HepG2 (cell line): ENCODE measurements around the gene ARMH3. TPM values are rescaled to one million over a fixed set of nuclear protein-coding genes. Genes with fewer than 3 reads are reported as not detected.

Experiments
- ATAC-seq: fragments of 200-7000 bp; cut with Tn5 transposase; 3 replicates; pipeline ENCODE4 v1.9.1; 2020; ENCODE audit warnings: mild to moderate bottlenecking, moderate library complexity
- BruUV-seq: library from RNA; stranded (reverse); fragments of 400-500 nt; replicated peaks from 2 replicates; lab custom pipeline; 2021; lab: Mats Ljungman, UMichigan
- CTCF ChIA-PET: fragments of 300-600 bp; formaldehyde crosslinking; extraction: SDS; loops from one replicate; lab custom pipeline; 2021; ENCODE audit warnings: low total read pairs, inconsistent platforms, low intra/inter-chr PET ratio; lab: Yijun Ruan, JAX
- POLR2A ChIA-PET: fragments of 350-600 bp; sonication (Branson Sonifier 250); formaldehyde crosslinking; loops from one replicate; lab custom pipeline; 2020; ENCODE audit warnings: antibody characterized with exemption, inconsistent platforms; lab: Yijun Ruan, JAX
- DNase-seq: peaks from one replicate; pipeline ENCODE4 v3.0.0-alpha.2; 2015; ENCODE audit warnings: low spot score
- FAIRE-seq: peaks from 3 replicates; lab custom pipeline; 2011; peaks lifted over from hg19 to GRCh38; lab: Jason Lieb, UNC
- H2AFZ ChIP-seq: one replicate; pipeline ENCODE4 v1.6.1; 2011; ENCODE audit warnings: low read length, inconsistent platforms
- H3K27ac ChIP-seq: fragments of 300-600 bp; 3 replicates; pipeline ENCODE4 v1.8.0; 2011; ENCODE audit warnings: mixed run types, mild to moderate bottlenecking, mixed read lengths, low read length, inconsistent platforms; ENCODE audit not compliant: insufficient read depth; ENCODE audit errors: extremely low read length
- H3K27me3 ChIP-seq, 2 experiments: fragments of 200-600 bp in 1 of 2; 2 replicates in 1 of 2; 3 replicates in 1 of 2; pipeline versions ENCODE4 v1.6.0 to v1.8.0; 2011; ENCODE audit warnings: low read length in 2 of 2, mild to moderate bottlenecking in 2 of 2, moderate library complexity in 2 of 2, inconsistent platforms in 1 of 2; ENCODE audit not compliant: insufficient read depth in 2 of 2, control insufficient read depth in 1 of 2
- H3K36me3 ChIP-seq, 2 experiments: fragments of 200-600 bp in 1 of 2; replicated peaks in 1 of 2; 2 replicates in 1 of 2; 3 replicates in 1 of 2; pipeline versions ENCODE4 v1.5.1 to v1.8.0; 2011; ENCODE audit warnings: low read length in 2 of 2, inconsistent platforms in 1 of 2; ENCODE audit not compliant: insufficient read depth in 2 of 2, control insufficient read depth in 1 of 2
- H3K4me1 ChIP-seq: 2 replicates; pipeline ENCODE4 v1.5.1; 2012; ENCODE audit warnings: low read length, inconsistent platforms; ENCODE audit not compliant: insufficient read depth
- H3K4me2 ChIP-seq: 2 replicates; pipeline ENCODE4 v1.6.0; 2011; ENCODE audit warnings: low read depth, low read length, inconsistent platforms
- H3K4me3 ChIP-seq, 3 experiments: fragments of 200-600 bp in 1 of 3; sonication (generic), shearing (Covaris generic) in 1 of 3; replicated peaks in 1 of 3; 2 replicates each; pipeline ENCODE4 v1.5.1; 2011 to 2016; ENCODE audit warnings: low read length in 3 of 3, inconsistent platforms in 2 of 3, low read depth in 2 of 3, mild to moderate bottlenecking in 2 of 3, control low read depth in 1 of 3, mixed read lengths in 1 of 3; ENCODE audit not compliant: insufficient read depth in 1 of 3
- H3K79me2 ChIP-seq: one replicate; pipeline ENCODE4 v1.6.1; 2011; ENCODE audit warnings: low read length, inconsistent platforms; ENCODE audit not compliant: insufficient read depth
- H3K9ac ChIP-seq: 2 replicates; pipeline ENCODE4 v1.6.0; 2011; ENCODE audit warnings: mild to moderate bottlenecking, low read depth, low read length, inconsistent platforms; ENCODE audit not compliant: insufficient read depth
- H3K9me3 ChIP-seq: 2 replicates; pipeline ENCODE4 v1.5.1; 2012; ENCODE audit warnings: mild to moderate bottlenecking, low read length
- H4K20me1 ChIP-seq: 2 replicates; pipeline ENCODE4 v1.6.0; 2011; ENCODE audit warnings: inconsistent platforms, mild to moderate bottlenecking, low read length, moderate library complexity; ENCODE audit not compliant: insufficient read depth
- CAMTA2 ChIP-seq: sonication (generic); formaldehyde crosslinking; IDR thresholded peaks from 2 replicates; pipeline ENCODE4 v1.4.0; 2020; ENCODE audit warnings: mild to moderate bottlenecking, missing genetic modification reagents, borderline replicate concordance
- NCOA1 ChIP-seq: sonication (generic); formaldehyde crosslinking; IDR thresholded peaks from 2 replicates; pipeline ENCODE4 v1.9.0; 2021; ENCODE audit warnings: missing genetic modification reagents
- RBAK ChIP-seq: sonication (generic); formaldehyde crosslinking; IDR thresholded peaks from 2 replicates; pipeline ENCODE4 v1.5.1; 2020; ENCODE audit warnings: mild to moderate bottlenecking, missing genetic modification reagents
- SIN3A ChIP-seq: IDR thresholded peaks from 2 replicates; pipeline ENCODE4 v1.6.1; 2011; ENCODE audit warnings: low read depth, mild to moderate bottlenecking, control low read depth, low read length, borderline replicate concordance
- TGIF2 ChIP-seq: IDR thresholded peaks from 2 replicates; pipeline ENCODE4 v1.6.1; 2016; ENCODE audit warnings: control low read depth, missing compliant biosample characterization
- ZBTB20 ChIP-seq: sonication (generic); formaldehyde crosslinking; IDR thresholded peaks from 2 replicates; pipeline ENCODE4 v1.8.1; 2023; ENCODE audit warnings: missing genetic modification reagents, low read depth, mild to moderate bottlenecking, borderline replicate concordance
- ZNF235 ChIP-seq: sonication (generic); formaldehyde crosslinking; IDR thresholded peaks from 2 replicates; pipeline ENCODE4 v1.8.1; 2023; ENCODE audit warnings: mild to moderate bottlenecking, missing genetic modification reagents, borderline replicate concordance
- ZNF563 ChIP-seq: sonication (generic); formaldehyde crosslinking; IDR thresholded peaks from 2 replicates; pipeline ENCODE4 v1.8.0; 2022; ENCODE audit warnings: mild to moderate bottlenecking, moderate library complexity, missing genetic modification reagents
- ZNF589 ChIP-seq: sonication (generic); formaldehyde crosslinking; conservative IDR thresholded peaks from 2 replicates; pipeline ENCODE4 v1.8.0; 2022; ENCODE audit warnings: mild to moderate bottlenecking, moderate library complexity, missing genetic modification reagents
- WGBS: methylation state at CpG from one replicate; pipeline ENCODE4 v1.1.6; 2017; ENCODE audit warnings: low lambda C conversion rate; 5-methylcytosine and 5-hydroxymethylcytosine counted together
- in situ Hi-C: cut with HindIII; loops from 2 replicates; pipeline ENCODE4 v1.10.0; 2017; ENCODE audit warnings: low pct_unique_long_range_greater_than_20kb; ENCODE audit not compliant: extremely low pct_ligation_motif_present
- intact Hi-C: fragments of 100-400 bp; cut with micrococcal nuclease; formaldehyde crosslinking; loops from one replicate; pipeline ENCODE4 v1.10.0; 2022; ENCODE audit not compliant: unreplicated experiment
- polyA plus RNA-seq, 8 experiments: library from polyadenylated mRNA; depleted of rRNA in 3 of 8; stranded (reverse) in 7 of 8; unstranded in 1 of 8; fragments of >200 nt; fragmentation: Illumina TruSeq in 4 of 8; extraction: Trizol in 4 of 8; gene quantifications; 2 replicates each; pipeline versions ENCODE4 v1.2.1 to v1.2.3, GENCODE V29; 2011 to 2016; ENCODE audit warnings: low read depth in 4 of 8, missing spikeins in 1 of 8, mixed read lengths in 1 of 8; ENCODE audit not compliant: insufficient read depth in 1 of 8
- total RNA-seq, 5 experiments: library from RNA; depleted of rRNA; stranded (reverse); fragments of >200 nt; fragmentation: Illumina TruSeq; extraction: Trizol; gene quantifications; 2 replicates each; pipeline ENCODE4 v1.2.3, GENCODE V29; 2016; ENCODE audit warnings: low read depth in 1 of 5
- TF ChIP-seq, protein P1 (sequence below): sonication (generic); formaldehyde crosslinking; IDR thresholded peaks from 2 replicates; pipeline ENCODE4 v1.5.1; 2020; ENCODE audit warnings: missing genetic modification reagents, mild to moderate bottlenecking, borderline replicate concordance
- TF ChIP-seq, protein P2 (sequence below): sonication (generic); formaldehyde crosslinking; IDR thresholded peaks from 2 replicates; pipeline ENCODE4 v1.4.0; 2020; ENCODE audit warnings: mild to moderate bottlenecking, low read depth, missing genetic modification reagents
- TF ChIP-seq, protein P3 (sequence below): sonication (generic); formaldehyde crosslinking; IDR thresholded peaks from 2 replicates; pipeline ENCODE4 v1.4.0; 2020; ENCODE audit warnings: missing genetic modification reagents

ARMH3 gene
- total and polyA plus RNA-seq, 2 of the 13 experiments (the other 11 are each of a cell fraction or from before 2014, with no cell fraction given): 8.4 to 16.9 TPM

DNA sequence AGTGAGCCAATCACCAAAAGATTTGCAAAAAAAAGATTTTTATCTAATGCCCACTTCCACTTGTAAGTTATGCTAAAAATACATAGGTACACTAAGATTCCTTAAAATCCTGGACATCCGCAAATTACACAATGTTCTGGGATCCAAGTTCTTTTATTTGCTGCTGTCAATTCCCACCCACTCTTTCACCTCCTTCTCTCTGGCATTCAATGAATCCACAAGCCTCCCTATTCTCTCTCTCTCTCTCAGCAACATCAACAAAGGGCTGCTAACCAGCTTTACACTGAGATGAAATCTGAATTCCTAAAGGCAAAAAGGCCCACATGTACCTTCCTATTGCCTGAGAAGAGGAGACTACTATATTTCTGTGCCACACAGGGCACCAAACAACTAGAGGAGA is 99.9 kb downstream of the ARMH3 start (continued):
- no peak for TF ChIP-seq NCOA1 (CRISPR knock-in tag)
- TF ChIP-seq, protein P1, sequence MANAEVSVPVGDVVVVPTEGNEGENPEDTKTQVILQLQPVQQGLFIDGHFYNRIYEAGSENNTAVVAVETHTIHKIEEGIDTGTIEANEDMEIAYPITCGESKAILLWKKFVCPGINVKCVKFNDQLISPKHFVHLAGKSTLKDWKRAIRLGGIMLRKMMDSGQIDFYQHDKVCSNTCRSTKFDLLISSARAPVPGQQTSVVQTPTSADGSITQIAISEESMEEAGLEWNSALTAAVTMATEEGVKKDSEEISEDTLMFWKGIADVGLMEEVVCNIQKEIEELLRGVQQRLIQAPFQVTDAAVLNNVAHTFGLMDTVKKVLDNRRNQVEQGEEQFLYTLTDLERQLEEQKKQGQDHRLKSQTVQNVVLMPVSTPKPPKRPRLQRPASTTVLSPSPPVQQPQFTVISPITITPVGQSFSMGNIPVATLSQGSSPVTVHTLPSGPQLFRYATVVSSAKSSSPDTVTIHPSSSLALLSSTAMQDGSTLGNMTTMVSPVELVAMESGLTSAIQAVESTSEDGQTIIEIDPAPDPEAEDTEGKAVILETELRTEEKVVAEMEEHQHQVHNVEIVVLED: no peak
- TF ChIP-seq CAMTA2: no peak
- no peak for TF ChIP-seq SIN3A

DNA sequence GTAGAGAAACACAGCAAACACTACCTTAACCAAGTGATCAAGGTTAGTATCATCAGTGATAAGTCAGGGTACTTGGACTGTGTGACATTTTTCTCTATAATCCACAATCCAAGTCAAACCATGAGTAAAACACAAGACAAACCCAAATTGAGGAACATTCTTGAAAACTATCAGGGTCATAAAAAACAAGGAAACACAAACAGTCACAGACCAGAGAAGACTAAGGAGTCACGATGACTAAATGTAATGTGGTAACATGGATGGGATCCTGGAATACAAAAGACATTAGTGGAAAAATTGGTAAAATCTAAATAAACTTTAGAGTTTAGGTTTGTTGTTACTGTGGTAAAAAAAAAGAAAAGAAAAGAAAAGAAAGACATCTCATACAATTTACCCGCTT is 103.8 kb downstream of the ARMH3 start:
- no TSS peak for BruUV-seq

More for the DNA sequence above, 103.8 kb downstream of the ARMH3 start:
- peaks cover 4 to 26% of the 10 kb centered on the region in 2 experiments; a peak in 4 of 5 replicates for H3K36me3 ChIP-seq
- H2AFZ ChIP-seq: no peak overlapping the region
- no peak overlapping the region for H3K4me3 ChIP-seq
- H3K4me2 ChIP-seq: no peak overlapping the region
- ATAC-seq: no peak
- intact Hi-C loops (no loop called here), in situ Hi-C loops (no loop called here)
- WGBS: 92% methylated on average over 2 of the region's 2 CpGs
- no peaks in the 10 kb centered on the region for H3K79me2 ChIP-seq
- H3K9ac ChIP-seq: no peak overlapping the region
- CTCF ChIA-PET: no interaction called here
- no peak for FAIRE-seq
- H3K27ac ChIP-seq: no peak overlapping the region
- TF ChIP-seq, protein P2, sequence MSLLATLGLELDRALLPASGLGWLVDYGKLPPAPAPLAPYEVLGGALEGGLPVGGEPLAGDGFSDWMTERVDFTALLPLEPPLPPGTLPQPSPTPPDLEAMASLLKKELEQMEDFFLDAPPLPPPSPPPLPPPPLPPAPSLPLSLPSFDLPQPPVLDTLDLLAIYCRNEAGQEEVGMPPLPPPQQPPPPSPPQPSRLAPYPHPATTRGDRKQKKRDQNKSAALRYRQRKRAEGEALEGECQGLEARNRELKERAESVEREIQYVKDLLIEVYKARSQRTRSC (CRISPR knock-in tag): no peak
- TF ChIP-seq TGIF2 (CRISPR knock-in tag) (no peak), ZBTB20 (no peak), ZNF589 (CRISPR knock-in tag) (no peak), RBAK (CRISPR knock-in tag) (no peak), ZNF563 (CRISPR knock-in tag) (no peak), ZNF235 (CRISPR knock-in tag) (no peak)
- TF ChIP-seq, protein P3, sequence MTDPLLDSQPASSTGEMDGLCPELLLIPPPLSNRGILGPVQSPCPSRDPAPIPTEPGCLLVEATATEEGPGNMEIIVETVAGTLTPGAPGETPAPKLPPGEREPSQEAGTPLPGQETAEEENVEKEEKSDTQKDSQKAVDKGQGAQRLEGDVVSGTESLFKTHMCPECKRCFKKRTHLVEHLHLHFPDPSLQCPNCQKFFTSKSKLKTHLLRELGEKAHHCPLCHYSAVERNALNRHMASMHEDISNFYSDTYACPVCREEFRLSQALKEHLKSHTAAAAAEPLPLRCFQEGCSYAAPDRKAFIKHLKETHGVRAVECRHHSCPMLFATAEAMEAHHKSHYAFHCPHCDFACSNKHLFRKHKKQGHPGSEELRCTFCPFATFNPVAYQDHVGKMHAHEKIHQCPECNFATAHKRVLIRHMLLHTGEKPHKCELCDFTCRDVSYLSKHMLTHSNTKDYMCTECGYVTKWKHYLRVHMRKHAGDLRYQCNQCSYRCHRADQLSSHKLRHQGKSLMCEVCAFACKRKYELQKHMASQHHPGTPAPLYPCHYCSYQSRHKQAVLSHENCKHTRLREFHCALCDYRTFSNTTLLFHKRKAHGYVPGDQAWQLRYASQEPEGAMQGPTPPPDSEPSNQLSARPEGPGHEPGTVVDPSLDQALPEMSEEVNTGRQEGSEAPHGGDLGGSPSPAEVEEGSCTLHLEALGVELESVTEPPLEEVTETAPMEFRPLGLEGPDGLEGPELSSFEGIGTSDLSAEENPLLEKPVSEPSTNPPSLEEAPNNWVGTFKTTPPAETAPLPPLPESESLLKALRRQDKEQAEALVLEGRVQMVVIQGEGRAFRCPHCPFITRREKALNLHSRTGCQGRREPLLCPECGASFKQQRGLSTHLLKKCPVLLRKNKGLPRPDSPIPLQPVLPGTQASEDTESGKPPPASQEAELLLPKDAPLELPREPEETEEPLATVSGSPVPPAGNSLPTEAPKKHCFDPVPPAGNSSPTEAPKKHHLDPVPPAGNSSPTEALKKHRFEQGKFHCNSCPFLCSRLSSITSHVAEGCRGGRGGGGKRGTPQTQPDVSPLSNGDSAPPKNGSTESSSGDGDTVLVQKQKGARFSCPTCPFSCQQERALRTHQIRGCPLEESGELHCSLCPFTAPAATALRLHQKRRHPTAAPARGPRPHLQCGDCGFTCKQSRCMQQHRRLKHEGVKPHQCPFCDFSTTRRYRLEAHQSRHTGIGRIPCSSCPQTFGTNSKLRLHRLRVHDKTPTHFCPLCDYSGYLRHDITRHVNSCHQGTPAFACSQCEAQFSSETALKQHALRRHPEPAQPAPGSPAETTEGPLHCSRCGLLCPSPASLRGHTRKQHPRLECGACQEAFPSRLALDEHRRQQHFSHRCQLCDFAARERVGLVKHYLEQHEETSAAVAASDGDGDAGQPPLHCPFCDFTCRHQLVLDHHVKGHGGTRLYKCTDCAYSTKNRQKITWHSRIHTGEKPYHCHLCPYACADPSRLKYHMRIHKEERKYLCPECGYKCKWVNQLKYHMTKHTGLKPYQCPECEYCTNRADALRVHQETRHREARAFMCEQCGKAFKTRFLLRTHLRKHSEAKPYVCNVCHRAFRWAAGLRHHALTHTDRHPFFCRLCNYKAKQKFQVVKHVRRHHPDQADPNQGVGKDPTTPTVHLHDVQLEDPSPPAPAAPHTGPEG: no peak
- no peaks in the 10 kb centered on the region for H3K4me1 ChIP-seq
- H4K20me1 ChIP-seq: no peaks in the 10 kb centered on the region
- POLR2A ChIA-PET: no interaction called here
- H3K9me3 ChIP-seq: peaks cover 10% of the 10 kb centered on the region; the same call in 1 of the 2 replicates
- no peak for DNase-seq
- no peaks in the 10 kb centered on the region for H3K27me3 ChIP-seq
